T-helper 9 cell (primary cell): ENCODE data around the gene SLC25A29.
"Not testable (repeated sequence)": the region's sequence is repeated elsewhere in the genome, so short reads cannot be mapped to it uniquely, and the experiment has no call there.

Source experiments
- DNase-seq: peaks from one replicate; pipeline ENCODE4 v3.0.0-alpha.2; 2020
- total RNA-seq, 2 donors: gene quantifications; one replicate each; lab custom pipeline; 2026; lab: John Stamatoyannopoulos, UW

SLC25A29 gene
- total RNA-seq, result 14.2 to 29.4 reads per million in 2 donors

GRCh38 chr14:100306101-100306997 lies at the start of gene SLC25A29:
TSS of gene SLC25A29 (minus strand) at chr14:100306444. CDS start at chr14:100306232, 212 bp downstream.
- peak; percentile 56 for DNase-seq

GRCh38 chr14:100350986-100351385 lies 44.7 kb upstream of the SLC25A29 start:
- DNase-seq, result no peak

GRCh38 chr14:100350276-100350926 lies 44.2 kb upstream of the SLC25A29 start:
- DNase-seq, result no peak

GRCh38 chr14:100348784-100349685 lies 42.8 kb upstream of the SLC25A29 start:
- DNase-seq, result no peak

- no peak for DNase-seq
Observed at GRCh38 chr14:100348253-100348729, 42.0 kb upstream of the SLC25A29 start.

GRCh38 chr14:100346306-100347091 lies 40.3 kb upstream of the SLC25A29 start:
- DNase-seq, result no peak

- no peak for DNase-seq
Observed at GRCh38 chr14:100345711-100346110, 39.5 kb upstream of the SLC25A29 start.

- not testable (repeated sequence) for DNase-seq
Observed at GRCh38 chr14:100344657-100345056, 38.4 kb upstream of the SLC25A29 start.

GRCh38 chr14:100342826-100343225 lies 36.6 kb upstream of the SLC25A29 start:
- DNase-seq, result not testable (repeated sequence)

- no peak for DNase-seq
Observed at GRCh38 chr14:100342195-100342594, 36.0 kb upstream of the SLC25A29 start.

- DNase-seq, result no peak
Observed at GRCh38 chr14:100341301-100342031, 35.2 kb upstream of the SLC25A29 start.

GRCh38 chr14:100340423-100340813 lies 34.2 kb upstream of the SLC25A29 start:
- DNase-seq, result no peak

GRCh38 chr14:100339766-100340422 lies 33.6 kb upstream of the SLC25A29 start:
- no peak for DNase-seq

- no peak for DNase-seq
Observed at GRCh38 chr14:100336618-100337530, 30.6 kb upstream of the SLC25A29 start.

GRCh38 chr14:100334904-100335303 lies 28.7 kb upstream of the SLC25A29 start:
- DNase-seq, result no peak

- DNase-seq, result no peak
Observed at GRCh38 chr14:100333827-100334226, 27.6 kb upstream of the SLC25A29 start.

GRCh38 chr14:100333311-100333710 lies 27.1 kb upstream of the SLC25A29 start:
- no peak for DNase-seq

- no peak for DNase-seq
Observed at GRCh38 chr14:100332797-100333196, 26.6 kb upstream of the SLC25A29 start.

- DNase-seq, result no peak
Observed at GRCh38 chr14:100332071-100332639, 25.9 kb upstream of the SLC25A29 start.
